Fibroblast of skin of left quadriceps (primary cell): ENCODE results near the gene APC.

Experiments
- DNase-seq, 2 experiments: peaks; one replicate each; pipeline ENCODE4 v3.0.0-alpha.2; 2013; ENCODE audit warnings: low read depth in 2 of 2

APC gene

GRCh38 chr5:112784726-112785125 lies 47.0 kb downstream of the APC start:
- no peak for DNase-seq

DNA sequence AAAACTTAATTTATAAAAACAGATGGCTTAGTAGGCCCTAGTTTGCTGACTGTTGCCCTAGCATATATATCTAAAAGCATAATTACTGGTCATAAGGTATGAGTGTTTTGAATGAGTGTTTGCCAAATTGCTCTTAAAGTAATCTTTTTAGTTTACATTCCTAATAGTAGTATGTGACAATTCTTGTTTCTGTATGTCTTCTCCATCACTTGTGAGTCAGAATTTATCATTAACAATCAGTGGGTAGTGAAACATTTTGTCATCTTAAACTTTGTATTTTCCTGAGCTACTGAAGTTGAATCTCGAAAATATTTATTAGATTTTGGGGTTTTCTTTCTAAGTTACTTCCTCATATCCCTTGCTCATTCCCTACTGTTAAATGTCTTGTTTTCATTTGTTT lies 49.6 kb downstream of the APC start:
- DNase-seq = no peak

GRCh38 chr5:112787896-112788295 lies 50.2 kb downstream of the APC start:
- no peak for DNase-seq

GRCh38 chr5:112793201-112793600 lies 55.5 kb downstream of the APC start:
- DNase-seq = no peak

- DNase-seq = no peak
These were observed 56.7 kb downstream of the APC start for GRCh38 chr5:112794410-112794809.

GRCh38 chr5:112795342-112795741 lies 57.7 kb downstream of the APC start:
- no peak for DNase-seq

GRCh38 chr5:112795944-112796678 lies 58.4 kb downstream of the APC start:
- DNase-seq = peak in 1 of 2 experiments; percentile 7

DNA sequence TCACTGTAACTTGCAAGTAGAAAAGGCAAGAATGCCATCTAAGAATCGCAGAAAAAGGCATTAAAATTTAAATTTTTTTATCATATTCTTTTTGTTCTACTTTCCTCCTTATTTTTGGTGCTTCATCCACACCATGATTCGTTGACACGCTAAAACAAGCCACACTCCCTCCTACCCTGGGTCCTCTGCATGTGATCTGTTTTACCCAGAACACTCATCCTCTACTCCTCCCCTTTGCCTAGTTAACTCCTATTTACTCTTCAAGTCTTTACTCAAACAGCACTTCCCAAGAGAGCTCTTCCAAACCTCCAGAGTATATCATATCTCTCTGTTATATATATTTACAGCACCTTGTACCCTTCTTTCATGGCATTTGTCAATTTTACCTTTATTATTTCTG lies 62.0 kb downstream of the APC start:
- DNase-seq = no peak

DNA sequence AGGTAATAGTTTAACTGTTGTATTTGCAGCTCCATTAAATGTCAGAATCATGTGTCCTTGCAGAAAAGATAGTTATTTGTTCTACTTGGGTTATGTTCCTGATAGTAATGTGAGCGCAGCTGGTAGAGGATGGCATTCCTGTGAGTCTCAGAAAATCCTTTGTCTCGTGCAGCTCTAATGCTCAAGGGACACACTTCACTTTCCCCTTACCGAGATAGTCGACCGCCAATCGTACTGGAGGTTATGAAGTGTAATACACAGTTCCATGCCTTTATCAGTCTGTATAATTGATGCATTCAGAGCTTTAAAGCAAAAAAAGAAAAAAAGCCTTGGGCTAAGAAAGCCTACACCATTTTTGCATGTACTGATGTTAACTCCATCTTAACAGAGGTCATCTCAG lies 63.2 kb downstream of the APC start:
- DNase-seq = no peak

- DNase-seq = no peak
These were observed 73.3 kb downstream of the APC start for GRCh38 chr5:112811023-112811422.

GRCh38 chr5:112812549-112812948 lies 74.9 kb downstream of the APC start:
- no peak for DNase-seq

DNA sequence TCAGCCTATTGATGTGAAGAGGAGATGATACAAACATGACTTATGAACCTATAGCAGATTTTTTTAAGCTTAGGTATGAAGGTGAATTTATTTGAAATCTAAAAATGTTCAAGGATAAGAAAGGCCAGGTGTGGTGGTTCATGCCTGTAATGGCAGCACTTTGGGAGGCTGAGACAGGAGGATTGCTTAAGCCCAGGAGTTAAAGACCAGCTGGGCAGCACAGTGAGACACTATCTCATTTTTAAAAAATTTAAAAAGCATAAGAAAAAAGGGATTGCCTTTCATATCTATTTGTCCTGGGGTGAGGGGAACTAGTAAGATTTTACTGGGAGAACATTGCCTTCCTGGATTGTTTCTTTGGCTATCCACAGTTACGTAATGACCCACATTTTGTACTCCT lies 82.6 kb downstream of the APC start:
- DNase-seq = no peak

DNA sequence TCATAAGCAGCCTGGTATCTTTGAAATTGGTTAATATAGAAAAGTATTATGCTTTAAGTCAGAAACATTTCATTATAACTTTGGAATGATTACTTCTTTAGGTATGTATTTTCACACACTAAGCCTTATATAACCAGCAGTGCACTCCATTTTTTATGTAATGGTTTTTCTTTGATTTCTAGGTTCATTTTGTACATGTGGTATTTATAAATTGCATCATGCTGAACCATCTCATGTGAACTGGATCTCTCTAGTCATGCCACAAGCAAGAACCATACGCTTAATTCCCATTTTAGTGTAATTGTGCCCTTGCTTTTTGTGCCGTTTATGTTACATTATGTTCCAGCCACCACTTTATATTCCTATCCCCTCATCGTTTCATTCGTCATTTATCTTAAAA lies 84.8 kb downstream of the APC start:
- DNase-seq = peak; percentile 1

- DNase-seq = no peak
These were observed 85.5 kb downstream of the APC start for GRCh38 chr5:112823181-112823580.

GRCh38 chr5:112823656-112824055 lies 86.0 kb downstream of the APC start:
- no peak for DNase-seq

DNA sequence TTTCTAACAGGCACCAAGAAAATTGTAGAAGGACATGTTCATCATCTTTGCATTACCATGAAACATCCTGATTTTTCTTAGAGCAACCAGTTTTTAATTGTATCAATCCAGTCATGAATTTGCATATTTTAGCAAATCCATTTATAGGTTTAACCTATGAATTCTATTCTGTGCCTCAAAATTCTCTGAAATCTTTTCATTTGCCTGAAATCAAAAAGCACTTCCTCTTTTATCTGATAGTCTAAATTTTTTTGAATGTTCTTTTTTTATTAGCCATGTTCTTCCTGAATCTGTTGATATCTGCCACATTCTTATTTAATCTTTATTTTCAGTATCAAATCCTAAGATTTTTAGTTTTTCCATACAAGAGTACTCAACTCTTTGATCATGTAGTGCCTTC lies 86.5 kb downstream of the APC start:
- DNase-seq = no peak

- no peak for DNase-seq
These were observed 92.7 kb downstream of the APC start for GRCh38 chr5:112830378-112830777.

- no peak for DNase-seq
These were observed 96.3 kb downstream of the APC start for GRCh38 chr5:112833971-112834370.

- no peak for DNase-seq
These were observed 106.8 kb downstream of the APC start for GRCh38 chr5:112844489-112844888.

- no peak for DNase-seq
These were observed 108.9 kb downstream of the APC start for GRCh38 chr5:112846556-112846955.

DNA sequence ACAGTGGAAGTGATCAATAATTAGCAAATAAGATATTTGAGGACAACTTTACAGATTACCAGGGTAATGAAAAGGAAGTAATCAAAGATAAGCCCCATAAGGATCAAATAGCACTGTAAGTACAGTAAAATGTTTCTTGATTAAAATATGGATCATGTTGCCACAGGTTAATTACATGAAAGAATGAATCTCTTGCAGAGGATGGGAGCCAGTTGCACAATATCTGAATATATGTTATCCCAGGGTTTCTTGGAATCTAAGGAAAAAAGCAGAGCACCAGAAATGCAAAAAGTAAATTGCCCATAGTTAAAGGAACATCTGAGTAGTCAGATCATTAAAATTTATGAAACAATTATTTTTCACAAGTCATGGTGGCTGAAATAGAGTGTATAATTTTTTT lies 109.6 kb downstream of the APC start:
- no peak for DNase-seq

DNA sequence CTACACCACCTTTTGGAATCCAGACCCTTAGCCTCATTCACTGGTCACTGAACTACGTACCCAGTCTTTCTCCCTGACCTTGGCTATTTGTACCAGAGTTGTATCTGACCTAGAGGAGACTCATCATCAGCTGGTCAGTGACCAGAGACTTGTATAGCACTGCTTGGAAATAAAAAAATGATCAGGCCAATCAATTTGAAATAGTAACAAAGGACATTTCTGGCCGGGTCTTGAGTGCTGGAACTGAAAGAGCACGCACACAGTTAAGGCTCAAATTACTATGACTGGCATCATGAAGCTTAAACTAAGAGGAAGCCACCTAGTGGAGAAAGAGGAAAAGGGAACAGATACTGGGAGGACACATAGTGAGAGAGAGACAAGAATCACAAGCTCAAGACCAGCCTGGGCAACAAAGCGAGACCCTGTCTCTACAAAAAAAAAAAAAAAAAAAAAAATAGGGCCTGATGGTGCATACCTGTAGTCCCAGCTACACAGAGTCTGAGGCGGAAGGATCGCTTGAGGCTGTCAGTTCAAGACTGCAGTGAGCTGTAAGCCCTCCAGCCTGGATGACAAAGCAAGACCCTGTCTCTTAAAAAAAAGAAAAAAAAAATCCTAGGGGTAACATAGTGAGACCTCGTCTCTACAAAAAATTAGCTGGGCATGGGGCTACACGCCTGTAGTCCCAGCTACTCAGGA lies 110.6 kb downstream of the APC start:
- DNase-seq = peak; percentile 38 to 42

- DNase-seq = no peak
These were observed 112.2 kb downstream of the APC start for GRCh38 chr5:112849912-112850311.

GRCh38 chr5:112854651-112855050 lies 117.0 kb downstream of the APC start:
- DNase-seq = no peak
